ENCODE measurements around the gene CDH1.

GRCh38 chr16:68689921-68690320 lies 47.2 kb upstream of the CDH1 start:
- TF ChIP-seq POLR2AphosphoS5 (IDR thresholded peaks at IDR 0.05) (no peak), CTCF (IDR thresholded peaks at IDR 0.05) (no peak), EP300 (IDR thresholded peaks at IDR 0.05; ENCODE audit: low read depth) (no peak)
